T-helper 17 cell (primary cell): ENCODE measurements around the gene LPAR1. TPM values are rescaled to one million over a fixed set of nuclear protein-coding genes. Genes with fewer than 3 reads are reported as not detected.
"Not testable (repeated sequence)": the region's sequence is repeated elsewhere in the genome, so short reads cannot be mapped to it uniquely, and the experiment has no call there.

Source experiments
- ATAC-seq: fragments of 150-1000 bp; cut with Tn5 transposase; 2 replicates; pipeline ENCODE4 v1.10.0; 2021; ENCODE audit warnings: mild to moderate bottlenecking, moderate library complexity
- DNase-seq, 3 donors: peaks; one replicate each; pipeline versions ENCODE4 v3.0.0 to v3.0.0-alpha.2; 2020 to 2021
- H3K9me3 ChIP-seq: one replicate; pipeline ENCODE4 v1.7.0; 2013; ENCODE audit warnings: low read length, mild to moderate bottlenecking; ENCODE audit not compliant: control insufficient read depth, poor library complexity, severe bottlenecking
- H3K27ac Mint-ChIP-seq: one replicate; pipeline ENCODE4 v1.8.0; 2022; ENCODE audit warnings: mild to moderate bottlenecking, moderate library complexity, mixed read lengths
- H3K27me3 Mint-ChIP-seq: one replicate; pipeline ENCODE4 v1.8.0; 2022; ENCODE audit warnings: mixed read lengths
- H3K36me3 Mint-ChIP-seq: one replicate; pipeline ENCODE4 v1.8.0; 2022; ENCODE audit warnings: low read depth, mixed read lengths
- H3K4me1 Mint-ChIP-seq: one replicate; pipeline ENCODE4 v1.8.0; 2022; ENCODE audit warnings: mild to moderate bottlenecking, mixed read lengths
- H3K4me3 Mint-ChIP-seq: one replicate; pipeline ENCODE4 v1.8.0; 2022; ENCODE audit warnings: mild to moderate bottlenecking, moderate library complexity, mixed read lengths
- total RNA-seq, 4 donors: library from RNA in 2 of 4; stranded (reverse) in 2 of 4; gene quantifications; one replicate each; pipeline ENCODE4 v1.2.3 and lab custom pipeline; 2022 to 2026

LPAR1 gene
- total RNA-seq, 2 donors from 2014 or later = not detected

GRCh38 chr9:110842169-110842568 is 196.1 kb downstream of the LPAR1 start:
- no peak for DNase-seq
- no peaks in the 10 kb centered on the region for H3K27me3 Mint-ChIP-seq
- H3K27ac Mint-ChIP-seq = no peak overlapping the region
- no peaks in the 10 kb centered on the region for H3K4me1 Mint-ChIP-seq
- no peaks in the 10 kb centered on the region for H3K9me3 ChIP-seq
- no peaks in the 10 kb centered on the region for H3K36me3 Mint-ChIP-seq
- ATAC-seq = no peak
- no peak overlapping the region for H3K4me3 Mint-ChIP-seq

GRCh38 chr9:110837401-110838005 is 200.8 kb downstream of the LPAR1 start:
- no peaks in the 10 kb centered on the region for H3K4me1 Mint-ChIP-seq
- H3K9me3 ChIP-seq = no peaks in the 10 kb centered on the region
- no peak overlapping the region for H3K27ac Mint-ChIP-seq
- no peaks in the 10 kb centered on the region for H3K27me3 Mint-ChIP-seq
- H3K4me3 Mint-ChIP-seq = no peak overlapping the region
- H3K36me3 Mint-ChIP-seq = no peaks in the 10 kb centered on the region
- DNase-seq = no peak
- no peak for ATAC-seq

DNA sequence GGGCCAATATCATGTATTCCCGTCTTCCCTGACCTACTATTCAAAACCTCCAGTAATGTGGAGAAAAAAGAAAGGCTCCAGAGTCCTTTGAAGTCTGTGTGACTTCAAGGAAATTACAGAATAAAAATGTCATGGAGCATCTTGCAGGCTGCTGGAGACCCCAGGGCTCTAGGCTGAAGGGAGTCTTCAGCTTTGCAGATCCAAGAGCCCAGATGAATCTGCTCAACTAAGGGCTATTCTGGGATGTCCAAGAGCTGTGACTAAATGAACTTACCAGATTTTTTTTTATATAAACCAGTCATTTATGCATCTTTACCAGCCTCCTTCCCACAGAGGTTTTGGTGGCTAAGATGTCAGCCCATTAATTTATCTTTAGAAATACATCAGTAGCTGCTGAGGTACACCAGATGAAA is 202.4 kb downstream of the LPAR1 start:
- Mint-ChIP-seq H3K27ac (no peak overlapping the region), H3K27me3 (no peaks in the 10 kb centered on the region), H3K36me3 (no peaks in the 10 kb centered on the region), H3K4me1 (no peaks in the 10 kb centered on the region), H3K4me3 (no peak overlapping the region)
- ATAC-seq (no peak), DNase-seq (no peak)
- no peaks in the 10 kb centered on the region for H3K9me3 ChIP-seq

- Mint-ChIP-seq H3K36me3 (no peaks in the 10 kb centered on the region), H3K4me1 (no peaks in the 10 kb centered on the region), H3K27me3 (no peaks in the 10 kb centered on the region), H3K4me3 (no peak overlapping the region), H3K27ac (no peak overlapping the region)
- H3K9me3 ChIP-seq = no peaks in the 10 kb centered on the region
- no peak for ATAC-seq
- DNase-seq = no peak
Measured at GRCh38 chr9:110835404-110835803, 202.9 kb downstream of the LPAR1 start.

DNA sequence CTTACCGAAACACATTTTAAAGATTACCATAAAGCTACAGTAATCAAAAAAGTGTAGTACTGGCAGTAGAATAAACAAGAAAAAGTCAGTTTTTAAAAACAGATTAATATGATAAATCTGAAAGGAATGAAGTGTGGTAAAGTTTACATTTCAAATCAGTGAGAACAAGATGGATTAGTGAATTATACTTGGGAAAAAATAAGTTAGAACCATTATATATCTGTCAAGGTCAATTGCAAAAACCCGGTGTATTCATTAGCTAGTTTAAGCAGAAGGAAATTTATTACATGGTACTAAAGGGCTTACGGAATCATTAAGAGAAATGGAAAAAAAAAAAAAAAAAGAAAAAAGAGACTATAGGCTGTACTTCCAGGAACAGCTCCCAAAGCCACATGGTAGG is 205.3 kb downstream of the LPAR1 start:
- H3K4me1 Mint-ChIP-seq = no peaks in the 10 kb centered on the region
- DNase-seq (no peak), ATAC-seq (no peak)
- no peak overlapping the region for H3K27ac Mint-ChIP-seq
- H3K9me3 ChIP-seq = no peaks in the 10 kb centered on the region
- no peak overlapping the region for H3K4me3 Mint-ChIP-seq
- no peaks in the 10 kb centered on the region for H3K27me3 Mint-ChIP-seq
- no peaks in the 10 kb centered on the region for H3K36me3 Mint-ChIP-seq

- H3K4me1 Mint-ChIP-seq = no peaks in the 10 kb centered on the region
- H3K27ac Mint-ChIP-seq = no peak overlapping the region
- no peaks in the 10 kb centered on the region for H3K27me3 Mint-ChIP-seq
- H3K4me3 Mint-ChIP-seq = no peak overlapping the region
- no peaks in the 10 kb centered on the region for H3K9me3 ChIP-seq
- no peaks in the 10 kb centered on the region for H3K36me3 Mint-ChIP-seq
- no peak for ATAC-seq
- DNase-seq = no peak
Measured at GRCh38 chr9:110830495-110830894, 207.8 kb downstream of the LPAR1 start.

DNA sequence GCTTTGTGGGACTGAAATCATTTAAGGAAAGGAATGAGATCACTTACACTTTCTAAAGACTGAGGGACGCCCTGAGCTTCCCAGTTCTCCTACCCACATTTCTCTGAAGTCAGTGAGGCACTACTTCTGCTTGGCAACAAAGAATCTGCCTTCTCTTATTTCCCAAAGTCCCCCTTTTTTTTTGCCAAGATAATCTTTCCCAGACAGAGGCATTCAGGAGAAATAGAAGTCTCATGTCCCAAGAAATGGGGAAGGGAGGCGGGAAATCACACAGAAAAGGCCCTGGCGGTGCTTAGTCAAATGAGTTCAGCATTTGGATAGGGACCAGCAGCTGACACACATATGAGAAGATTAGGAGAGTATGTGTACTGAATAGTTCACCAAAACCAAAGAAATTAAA is 210.0 kb downstream of the LPAR1 start:
- ATAC-seq = no peak
- DNase-seq = no peak
- H3K4me3 Mint-ChIP-seq = no peak overlapping the region
- no peaks in the 10 kb centered on the region for H3K36me3 Mint-ChIP-seq
- no peak overlapping the region for H3K27ac Mint-ChIP-seq
- no peaks in the 10 kb centered on the region for H3K9me3 ChIP-seq
- no peaks in the 10 kb centered on the region for H3K4me1 Mint-ChIP-seq
- no peaks in the 10 kb centered on the region for H3K27me3 Mint-ChIP-seq

GRCh38 chr9:110826400-110826799 is 211.9 kb downstream of the LPAR1 start:
- H3K9me3 ChIP-seq, H3K36me3 Mint-ChIP-seq, DNase-seq, H3K4me1 Mint-ChIP-seq, H3K4me3 Mint-ChIP-seq, H3K27ac Mint-ChIP-seq, ATAC-seq, H3K27me3 Mint-ChIP-seq: not testable (repeated sequence)

GRCh38 chr9:110825950-110826349 is 212.3 kb downstream of the LPAR1 start:
- no peak overlapping the region for H3K4me3 Mint-ChIP-seq
- H3K4me1 Mint-ChIP-seq = no peaks in the 10 kb centered on the region
- H3K36me3 Mint-ChIP-seq = no peaks in the 10 kb centered on the region
- H3K27me3 Mint-ChIP-seq = no peaks in the 10 kb centered on the region
- no peaks in the 10 kb centered on the region for H3K9me3 ChIP-seq
- no peak overlapping the region for H3K27ac Mint-ChIP-seq
- ATAC-seq (no peak), DNase-seq (no peak)

DNA sequence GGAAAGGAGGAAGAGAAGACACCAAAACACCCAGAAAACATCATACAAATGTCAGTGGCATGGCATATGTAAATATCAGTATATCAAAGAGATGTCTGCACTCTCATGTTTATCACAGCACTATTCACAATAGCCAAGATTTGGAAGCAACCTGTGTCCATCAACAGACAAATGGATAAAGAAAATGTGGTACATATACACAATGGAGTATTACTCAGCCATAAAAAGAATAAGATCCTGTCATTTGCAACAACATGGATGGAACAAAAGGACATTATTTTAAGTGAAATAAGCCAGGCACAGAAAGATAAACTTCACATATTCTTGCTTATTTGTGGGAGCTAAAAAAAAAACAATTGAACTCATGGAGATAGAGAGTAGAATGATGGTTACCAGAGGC is 213.1 kb downstream of the LPAR1 start:
- ATAC-seq, H3K4me1 Mint-ChIP-seq, DNase-seq, H3K27ac Mint-ChIP-seq, H3K9me3 ChIP-seq, H3K36me3 Mint-ChIP-seq, H3K4me3 Mint-ChIP-seq, H3K27me3 Mint-ChIP-seq: not testable (repeated sequence)
